Stimulated activated naive CD4-positive, alpha-beta T cell treated with Interleukin-2 at 50 U/mL for 16 hours (primary cell): ENCODE results near the gene MED14.

Source experiments
- DNase-seq: peaks from one replicate; lab custom pipeline; 2025; lab: John Stamatoyannopoulos, UW

Gene MED14

GRCh38 chrX:40729598-40730584 lies 5.5 kb downstream of the MED14 start:
- no peak for DNase-seq

DNA sequence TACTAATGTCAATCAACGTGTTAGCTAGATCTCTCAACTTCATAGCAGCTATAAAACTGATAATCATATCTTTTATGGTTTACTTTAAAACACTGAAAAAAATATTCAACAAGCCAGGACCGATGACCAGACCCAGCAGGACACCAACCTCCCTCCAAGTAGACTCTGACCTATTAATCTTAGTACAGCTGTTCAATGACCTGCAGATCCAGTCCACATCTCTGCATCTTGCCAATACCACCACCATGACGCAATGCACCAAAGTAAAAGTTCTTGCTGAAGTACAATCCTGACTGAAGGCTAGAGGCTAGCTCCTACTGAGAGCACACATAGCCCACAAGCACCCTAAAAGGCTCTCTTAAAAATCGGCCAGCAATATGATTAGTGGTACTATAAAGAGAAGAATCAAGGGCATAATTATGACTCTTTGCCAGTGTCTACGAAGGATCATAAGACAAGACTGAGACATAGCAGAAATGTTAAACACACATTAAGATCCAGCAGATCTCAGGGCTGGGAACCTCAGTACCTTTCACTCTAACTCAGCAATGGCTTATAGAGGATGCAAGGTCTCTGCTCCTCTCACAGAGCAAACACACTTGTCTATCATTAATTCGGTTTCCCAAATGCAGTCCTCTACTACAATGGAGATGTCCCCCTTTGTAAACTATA lies 7.6 kb downstream of the MED14 start:
- DNase-seq = no peak

DNA sequence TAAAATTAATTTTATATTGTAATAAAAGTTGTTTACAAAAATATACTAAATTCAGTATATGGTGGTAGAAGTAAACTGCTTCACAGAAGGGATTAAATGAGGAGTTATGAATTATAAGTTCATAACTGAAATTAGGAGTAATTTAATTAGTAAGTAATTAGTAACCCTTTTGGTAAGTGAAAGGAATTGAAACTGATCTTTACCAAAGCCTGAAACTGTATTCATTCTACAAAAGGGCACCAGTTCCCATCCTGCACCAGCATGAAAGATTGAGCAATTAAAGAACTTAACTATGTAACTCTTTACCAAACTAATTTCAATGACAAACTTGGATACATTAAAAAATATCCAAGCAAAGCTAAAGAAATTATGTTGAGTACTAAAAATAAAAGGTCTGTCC lies 8.2 kb downstream of the MED14 start:
- DNase-seq = no peak

GRCh38 chrX:40722930-40723329 lies 12.4 kb downstream of the MED14 start:
- no peak for DNase-seq

- DNase-seq = no peak
Observed at GRCh38 chrX:40721489-40722106, 13.7 kb downstream of the MED14 start.

DNA sequence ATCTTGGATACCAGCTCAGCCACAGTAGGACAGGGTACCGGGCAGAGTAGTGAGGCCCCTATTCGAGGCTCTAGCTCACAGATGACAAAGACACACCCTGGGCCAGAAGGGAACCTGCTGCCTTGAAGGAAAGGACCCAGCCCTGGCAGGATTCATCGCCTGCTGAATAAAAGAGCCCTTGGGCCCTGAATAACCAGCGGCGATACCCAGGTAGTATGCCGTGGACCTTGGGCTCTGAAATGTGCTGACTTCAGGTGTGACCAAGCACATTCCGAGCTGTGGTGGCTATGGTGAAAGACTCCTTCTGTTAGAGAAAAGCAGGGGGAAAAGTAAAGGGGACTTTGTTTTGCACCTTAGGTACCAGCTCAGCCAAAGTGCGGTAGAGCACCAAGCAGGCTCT lies 14.6 kb downstream of the MED14 start:
- DNase-seq = no peak

GRCh38 chrX:40720339-40720738 lies 15.0 kb downstream of the MED14 start:
- DNase-seq = no peak

GRCh38 chrX:40719731-40720130 lies 15.6 kb downstream of the MED14 start:
- no peak for DNase-seq

GRCh38 chrX:40719218-40719617 lies 16.1 kb downstream of the MED14 start:
- no peak for DNase-seq

DNA sequence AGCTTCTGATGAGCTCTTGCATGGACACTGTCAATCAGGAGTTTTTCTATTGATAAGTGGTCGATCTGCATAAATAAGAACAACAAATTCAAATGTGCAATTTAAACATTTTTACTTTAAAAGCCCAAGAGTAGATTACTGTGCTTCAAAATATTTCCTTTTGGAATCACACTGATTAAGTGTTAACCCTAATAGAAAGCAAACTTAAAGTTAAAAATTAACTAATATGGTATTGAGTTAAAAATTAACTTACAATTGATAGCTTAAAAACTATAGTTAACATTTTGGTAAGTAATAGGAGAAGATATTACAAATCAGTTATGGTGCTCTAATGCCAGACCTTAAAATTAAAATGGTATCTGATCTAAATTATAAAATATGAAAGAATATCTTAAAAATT lies 25.9 kb downstream of the MED14 start:
- DNase-seq = no peak

- DNase-seq = no peak
Observed at GRCh38 chrX:40705658-40706312, 29.6 kb downstream of the MED14 start.

DNA sequence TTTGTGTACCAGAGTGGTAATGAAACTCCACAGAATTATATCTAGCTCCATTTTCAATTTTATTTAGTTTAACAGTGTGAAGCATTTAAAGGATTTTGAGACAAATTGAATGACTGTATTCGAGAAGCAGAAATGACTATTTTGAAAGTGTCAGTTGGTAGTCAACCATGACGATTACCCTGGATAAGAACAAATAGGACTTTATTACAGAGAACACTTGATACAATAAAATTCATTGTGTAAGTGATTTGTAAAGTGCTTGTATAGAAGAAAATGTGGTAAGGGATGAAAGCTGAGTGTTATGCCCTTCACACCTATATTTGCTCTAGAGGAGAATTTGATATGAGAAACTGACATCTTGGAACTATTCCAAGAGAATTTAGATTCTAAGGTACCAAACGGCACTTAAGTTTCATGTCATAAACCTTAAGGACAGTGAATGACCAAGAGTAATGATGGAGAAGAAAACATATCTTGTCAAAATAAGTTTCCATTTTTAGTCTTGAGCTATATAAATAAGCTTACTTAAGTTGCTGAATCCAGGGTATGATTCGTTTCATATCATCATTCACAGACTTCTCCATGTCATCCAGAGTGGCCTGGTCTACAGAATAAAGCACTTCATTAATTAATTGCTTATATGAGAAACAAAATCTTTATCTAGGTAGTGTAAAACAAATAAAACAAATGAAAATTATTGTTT lies 34.6 kb downstream of the MED14 start:
- no peak for DNase-seq

DNA sequence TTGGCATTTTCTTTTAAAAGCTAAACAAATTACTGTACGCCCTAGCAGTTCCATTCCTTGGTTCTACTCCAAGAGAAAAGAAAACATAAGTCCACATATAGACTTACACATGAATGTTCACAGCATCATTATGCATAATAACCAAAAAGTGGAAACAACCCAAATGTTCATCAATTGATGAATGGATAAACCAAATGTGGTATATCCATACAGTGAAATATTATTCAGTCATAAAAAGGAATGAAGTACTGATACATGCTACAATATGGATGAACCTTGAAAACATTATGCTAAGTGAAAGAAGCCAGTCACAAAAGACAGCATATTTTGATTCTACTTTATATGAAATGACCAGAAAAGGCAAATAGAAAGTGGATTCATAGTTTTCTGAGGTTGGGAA lies 36.5 kb downstream of the MED14 start:
- no peak for DNase-seq

GRCh38 chrX:40694802-40695201 lies 40.5 kb downstream of the MED14 start:
- DNase-seq = no peak

- no peak for DNase-seq
Observed at GRCh38 chrX:40688929-40689328, 46.4 kb downstream of the MED14 start.

DNA sequence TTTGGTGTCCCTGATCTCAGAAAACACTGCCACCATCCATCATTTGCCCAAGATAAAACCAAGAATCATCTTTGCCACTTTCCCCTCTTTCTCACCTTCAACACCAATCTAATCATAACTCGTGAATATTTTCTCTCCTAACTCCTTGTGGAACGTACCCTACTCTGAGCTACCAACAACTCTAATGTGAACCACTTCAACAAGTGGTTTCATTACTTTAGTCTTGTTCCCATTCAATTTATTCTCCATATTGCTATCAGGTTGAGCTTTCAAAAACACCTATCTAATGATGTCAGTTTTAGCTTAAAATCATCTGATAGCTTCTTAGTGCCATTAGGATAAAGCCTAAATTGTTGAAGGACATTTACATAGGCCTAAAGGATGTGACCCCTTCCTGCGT lies 48.2 kb downstream of the MED14 start:
- no peak for DNase-seq

GRCh38 chrX:40685362-40685918 lies 49.9 kb downstream of the MED14 start:
- no peak for DNase-seq

GRCh38 chrX:40684092-40684491 lies 51.2 kb downstream of the MED14 start:
- no peak for DNase-seq

GRCh38 chrX:40683245-40683644 lies 52.1 kb downstream of the MED14 start:
- no peak for DNase-seq

DNA sequence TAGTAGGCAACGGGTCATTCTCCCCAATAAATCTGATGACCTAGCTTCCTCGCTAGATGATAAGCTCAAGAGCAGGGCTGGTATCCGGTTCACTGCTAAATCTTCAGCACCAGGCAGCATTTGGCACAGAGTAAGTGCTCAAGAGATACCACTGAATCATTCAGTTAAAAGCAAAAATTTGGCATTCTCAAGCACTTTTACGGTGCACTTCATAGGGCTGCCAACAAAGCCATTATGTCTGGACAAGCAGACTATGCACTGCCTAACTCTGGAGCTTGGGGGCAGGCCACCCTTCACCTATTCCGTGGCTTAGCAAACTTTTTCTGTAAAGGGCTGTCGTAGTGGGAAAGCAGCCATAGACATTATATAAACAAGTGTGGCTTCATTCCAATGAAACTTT lies 64.2 kb downstream of the MED14 start:
- no peak for DNase-seq

- DNase-seq = no peak
Observed at GRCh38 chrX:40663880-40664630, 71.3 kb downstream of the MED14 start.
